GM23338 (cell line): Measurements from ENCODE around the gene TNKS2. TPM values are rescaled to one million over a fixed set of nuclear protein-coding genes. Genes with fewer than 3 reads are reported as not detected.

Source experiments
- ATAC-seq: fragments of 200-7000 bp; cut with Tn5 transposase; 3 replicates; pipeline ENCODE4 v1.9.1; 2020
- DNase-seq: peaks from one replicate; pipeline ENCODE4 v3.0.0-alpha.2; 2015; ENCODE audit warnings: low spot score
- H2AFZ ChIP-seq: fragments of 200-600 bp; sonication (generic); 2 replicates; pipeline ENCODE4 v1.8.0; 2016; ENCODE audit warnings: antibody characterized with exemption, mild to moderate bottlenecking, moderate library complexity
- H3F3A ChIP-seq: fragments of 200-600 bp; sonication (generic); replicated peaks from 2 replicates; pipeline ENCODE4 v1.8.0; 2017; ENCODE audit warnings: antibody characterized with exemption, mixed run types, low read depth
- H3K27ac ChIP-seq: fragments of 200-600 bp; sonication (generic); 2 replicates; pipeline ENCODE4 v1.6.1; 2016; ENCODE audit warnings: low read depth
- H3K27me3 ChIP-seq: fragments of 200-600 bp; sonication (generic); 2 replicates; pipeline ENCODE4 v1.8.0; 2016; ENCODE audit warnings: mild to moderate bottlenecking, mixed run types, moderate library complexity; ENCODE audit not compliant: insufficient read depth
- H3K36me3 ChIP-seq: fragments of 200-600 bp; sonication (generic); 2 replicates; pipeline ENCODE4 v1.8.0; 2016; ENCODE audit warnings: mild to moderate bottlenecking; ENCODE audit not compliant: insufficient read depth
- H3K4me1 ChIP-seq: fragments of 200-600 bp; sonication (generic); 2 replicates; pipeline ENCODE4 v1.8.0; 2016; ENCODE audit warnings: mild to moderate bottlenecking, moderate library complexity; ENCODE audit not compliant: insufficient read depth
- H3K4me2 ChIP-seq: fragments of 200-600 bp; sonication (generic); 2 replicates; pipeline ENCODE4 v1.7.1; 2017; ENCODE audit warnings: mixed run types
- H3K4me3 ChIP-seq: fragments of 200-600 bp; sonication (generic); 2 replicates; pipeline ENCODE4 v1.6.1; 2016; ENCODE audit warnings: mixed run types
- H3K79me2 ChIP-seq: fragments of 200-600 bp; sonication (generic); replicated peaks from 2 replicates; pipeline ENCODE4 v1.8.0; 2017; ENCODE audit warnings: mild to moderate bottlenecking; ENCODE audit not compliant: insufficient read depth
- H3K9me2 ChIP-seq: fragments of 200-600 bp; sonication (generic); 2 replicates; pipeline ENCODE4 v1.8.0; 2017; ENCODE audit not compliant: insufficient read depth
- H4K20me1 ChIP-seq: fragments of 200-600 bp; sonication (generic); replicated peaks from 2 replicates; pipeline ENCODE4 v1.8.0; 2017; ENCODE audit warnings: mild to moderate bottlenecking; ENCODE audit not compliant: insufficient read depth
- H3K27ac Mint-ChIP-seq: 2 replicates; pipeline ENCODE4 v1.8.0; 2020; ENCODE audit warnings: inconsistent platforms, mild to moderate bottlenecking, moderate library complexity, mixed read lengths
- H3K27me3 Mint-ChIP-seq: 3 replicates; pipeline ENCODE4 v1.8.0; 2022; ENCODE audit warnings: low read depth, mild to moderate bottlenecking, moderate library complexity, mixed read lengths, inconsistent platforms; ENCODE audit not compliant: insufficient read depth, poor library complexity
- H3K36me3 Mint-ChIP-seq: 3 replicates; pipeline ENCODE4 v1.8.0; 2021; ENCODE audit warnings: low read depth, mild to moderate bottlenecking, inconsistent platforms, moderate library complexity, mixed read lengths
- H3K4me1 Mint-ChIP-seq: 3 replicates; pipeline ENCODE4 v1.8.0; 2020; ENCODE audit warnings: mild to moderate bottlenecking, inconsistent platforms, mixed read lengths
- H3K4me3 Mint-ChIP-seq: 3 replicates; pipeline ENCODE4 v1.8.0; 2021; ENCODE audit warnings: moderate library complexity, mild to moderate bottlenecking, inconsistent platforms, mixed read lengths
- H3K9me3 Mint-ChIP-seq: 3 replicates; pipeline ENCODE4 v1.8.0; 2020; ENCODE audit warnings: moderate library complexity, mild to moderate bottlenecking, inconsistent platforms, mixed read lengths
- CREB1 ChIP-seq: fragments of 250-450 bp; sonication (Bioruptor Pico); IDR thresholded peaks from 2 replicates; pipeline ENCODE4 v1.5.0; 2020; ENCODE audit warnings: low read depth, mild to moderate bottlenecking, moderate library complexity
- EZH2phosphoT487 ChIP-seq: fragments of 200-600 bp; sonication (generic); IDR thresholded peaks from one replicate; pipeline ENCODE4 v1.8.1; 2018; ENCODE audit warnings: antibody characterized with exemption; ENCODE audit not compliant: unreplicated experiment
- REST ChIP-seq: IDR thresholded peaks from one replicate; pipeline ENCODE4 v1.6.1; 2018; ENCODE audit warnings: antibody characterized with exemption; ENCODE audit not compliant: unreplicated experiment
- STAT1 ChIP-seq: IDR thresholded peaks from one replicate; pipeline ENCODE4 v1.6.1; 2016; ENCODE audit warnings: antibody characterized with exemption; ENCODE audit not compliant: unreplicated experiment
- ZNF331 ChIP-seq: fragments of 250-450 bp; sonication (Bioruptor Pico); IDR thresholded peaks from 2 replicates; pipeline ENCODE4 v1.5.0; 2020; ENCODE audit warnings: low read depth, mild to moderate bottlenecking, moderate library complexity
- polyA plus RNA-seq: library from polyadenylated mRNA; unstranded; fragments of >200 nt; fragmentation: Nextera tagmentation; extraction: Ambion mirVana; gene quantifications from 2 replicates; pipeline ENCODE4 v1.2.1, GENCODE V29; 2016
- total RNA-seq: library from RNA; depleted of rRNA; stranded (reverse); fragments of >200 nt; shearing (Covaris generic); gene quantifications from 2 replicates; pipeline ENCODE4 v1.2.3, GENCODE V29; 2014
- TF ChIP-seq, protein P1 (sequence below): IDR thresholded peaks from 2 replicates; pipeline ENCODE4 v1.6.1; 2016; ENCODE audit warnings: antibody characterized with exemption
- TF ChIP-seq, protein P2 (sequence below), 2 experiments: fragments of 200-600 bp in 1 of 2; sonication (generic) in 1 of 2; conservative IDR thresholded peaks; 2 replicates each; pipeline versions ENCODE4 v1.5.1 to v1.6.1; 2016 to 2017; ENCODE audit warnings: antibody characterized with exemption in 2 of 2, low read depth in 2 of 2, mild to moderate bottlenecking in 2 of 2, moderate library complexity in 1 of 2

Gene TNKS2
- total and polyA plus RNA-seq, 2 experiments from 2014 or later = 23.5 to 85.5 TPM

- TF ChIP-seq REST (no peak), ZNF331 (CRISPR knock-in tag) (no peak), EZH2phosphoT487 (no peak)
- TF ChIP-seq, protein P1, sequence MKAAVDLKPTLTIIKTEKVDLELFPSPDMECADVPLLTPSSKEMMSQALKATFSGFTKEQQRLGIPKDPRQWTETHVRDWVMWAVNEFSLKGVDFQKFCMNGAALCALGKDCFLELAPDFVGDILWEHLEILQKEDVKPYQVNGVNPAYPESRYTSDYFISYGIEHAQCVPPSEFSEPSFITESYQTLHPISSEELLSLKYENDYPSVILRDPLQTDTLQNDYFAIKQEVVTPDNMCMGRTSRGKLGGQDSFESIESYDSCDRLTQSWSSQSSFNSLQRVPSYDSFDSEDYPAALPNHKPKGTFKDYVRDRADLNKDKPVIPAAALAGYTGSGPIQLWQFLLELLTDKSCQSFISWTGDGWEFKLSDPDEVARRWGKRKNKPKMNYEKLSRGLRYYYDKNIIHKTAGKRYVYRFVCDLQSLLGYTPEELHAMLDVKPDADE = no peak
- TF ChIP-seq, protein P2, sequence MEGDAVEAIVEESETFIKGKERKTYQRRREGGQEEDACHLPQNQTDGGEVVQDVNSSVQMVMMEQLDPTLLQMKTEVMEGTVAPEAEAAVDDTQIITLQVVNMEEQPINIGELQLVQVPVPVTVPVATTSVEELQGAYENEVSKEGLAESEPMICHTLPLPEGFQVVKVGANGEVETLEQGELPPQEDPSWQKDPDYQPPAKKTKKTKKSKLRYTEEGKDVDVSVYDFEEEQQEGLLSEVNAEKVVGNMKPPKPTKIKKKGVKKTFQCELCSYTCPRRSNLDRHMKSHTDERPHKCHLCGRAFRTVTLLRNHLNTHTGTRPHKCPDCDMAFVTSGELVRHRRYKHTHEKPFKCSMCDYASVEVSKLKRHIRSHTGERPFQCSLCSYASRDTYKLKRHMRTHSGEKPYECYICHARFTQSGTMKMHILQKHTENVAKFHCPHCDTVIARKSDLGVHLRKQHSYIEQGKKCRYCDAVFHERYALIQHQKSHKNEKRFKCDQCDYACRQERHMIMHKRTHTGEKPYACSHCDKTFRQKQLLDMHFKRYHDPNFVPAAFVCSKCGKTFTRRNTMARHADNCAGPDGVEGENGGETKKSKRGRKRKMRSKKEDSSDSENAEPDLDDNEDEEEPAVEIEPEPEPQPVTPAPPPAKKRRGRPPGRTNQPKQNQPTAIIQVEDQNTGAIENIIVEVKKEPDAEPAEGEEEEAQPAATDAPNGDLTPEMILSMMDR (conservative IDR thresholded peaks at IDR 0.05; ENCODE audit: low read depth in 2 of 2) = no peak
These were observed 103.8 kb downstream of the TNKS2 start (continued) for GRCh38 chr10:91901784-91902677.

DNA sequence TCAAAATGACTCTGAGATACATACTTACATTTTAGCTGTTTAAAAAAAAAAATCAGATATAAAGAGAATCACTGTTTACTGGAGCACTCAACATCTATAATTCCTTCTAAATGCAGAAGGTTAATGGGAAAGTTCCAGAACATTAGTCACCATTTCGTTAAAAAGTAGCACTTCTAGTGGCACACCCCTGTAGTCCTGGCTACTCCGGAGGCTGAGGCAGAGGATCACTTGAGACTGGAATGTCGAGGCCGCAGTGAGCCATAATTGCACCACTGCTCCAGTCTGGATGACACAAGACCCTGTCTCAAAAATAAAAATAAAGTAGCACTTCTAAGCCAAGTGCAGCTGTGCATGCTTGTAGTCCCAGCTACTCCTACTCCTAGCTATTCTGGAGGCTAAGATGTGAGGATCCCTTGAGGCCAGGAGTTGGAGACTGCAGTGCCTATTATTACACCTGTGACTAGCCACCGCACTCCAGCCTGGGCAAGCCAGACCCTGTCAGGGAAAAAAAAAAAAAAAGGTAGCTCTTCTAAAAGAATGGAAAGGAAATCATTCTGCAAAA, 108.9 kb downstream of the TNKS2 start:
- H3K36me3 Mint-ChIP-seq = peaks cover 42% of the 10 kb centered on the region
- no peak for ATAC-seq
- TF ChIP-seq EZH2phosphoT487 (no peak), STAT1 (no peak), CREB1 (CRISPR knock-in tag) (no peak)
- Histone ChIP-seq H3K4me2 (peak overlapping the region; percentile 92), H3K27ac (no peak overlapping the region), H3K36me3 (peaks cover 8% of the 10 kb centered on the region; the same call in 1 of the 2 replicates), H3K4me3 (peak overlapping the region; percentile 82), H3K4me1 (peaks cover 28% of the 10 kb centered on the region), H3F3A (no peaks in the 10 kb centered on the region; the same call in 1 of the 2 replicates), H2AFZ (no peak overlapping the region), H3K9me2 (no peaks in the 10 kb centered on the region), H3K79me2 (peaks cover 23% of the 10 kb centered on the region), H4K20me1 (no peaks in the 10 kb centered on the region), H3K27me3 (no peaks in the 10 kb centered on the region)
- no peak for DNase-seq
- H3K4me1 Mint-ChIP-seq = peaks cover 32% of the 10 kb centered on the region
- peak overlapping the region; percentile 87 for H3K4me3 Mint-ChIP-seq
- no peak overlapping the region for H3K27ac Mint-ChIP-seq
- H3K9me3 Mint-ChIP-seq = peaks cover 3% of the 10 kb centered on the region; the same call in 2 of the 3 replicates
- H3K27me3 Mint-ChIP-seq = peaks cover 11% of the 10 kb centered on the region
